NK-92 (cell line): ENCODE measurements around the gene TFEB.

Experiments
- DNase-seq: peaks from one replicate; lab custom pipeline; 2025; ENCODE audit not compliant: unreplicated experiment; lab: John Stamatoyannopoulos, UW

Gene TFEB

GRCh38 chr6:41675992-41676391, 59.4 kb downstream of the TFEB start:
- no peak for DNase-seq

GRCh38 chr6:41675176-41675775, 60.1 kb downstream of the TFEB start:
- DNase-seq, result no peak

- no peak for DNase-seq
Observed at GRCh38 chr6:41674231-41675000, 61.0 kb downstream of the TFEB start.

GRCh38 chr6:41673704-41674000, 61.8 kb downstream of the TFEB start:
- no peak for DNase-seq

- DNase-seq, result no peak
Observed at GRCh38 chr6:41672816-41673703, 62.3 kb downstream of the TFEB start.

GRCh38 chr6:41672016-41672415, 63.4 kb downstream of the TFEB start:
- DNase-seq, result no peak

GRCh38 chr6:41671376-41671775, 64.0 kb downstream of the TFEB start:
- DNase-seq, result no peak

- DNase-seq, result no peak
Observed at GRCh38 chr6:41670703-41671360, 64.6 kb downstream of the TFEB start.

GRCh38 chr6:41668968-41669367, 66.4 kb downstream of the TFEB start:
- no peak for DNase-seq

GRCh38 chr6:41667195-41667594, 68.2 kb downstream of the TFEB start:
- no peak for DNase-seq

- no peak for DNase-seq
Observed at GRCh38 chr6:41664271-41664670, 71.1 kb downstream of the TFEB start.

GRCh38 chr6:41663568-41663967, 71.8 kb downstream of the TFEB start:
- DNase-seq, result no peak

- DNase-seq, result no peak
Observed at GRCh38 chr6:41659935-41660334, 75.5 kb downstream of the TFEB start.

- no peak for DNase-seq
Observed at GRCh38 chr6:41658636-41659035, 76.8 kb downstream of the TFEB start.

- DNase-seq, result no peak
Observed at GRCh38 chr6:41657131-41658094, 78.0 kb downstream of the TFEB start.

- DNase-seq, result no peak
Observed at GRCh38 chr6:41656002-41656691, 79.3 kb downstream of the TFEB start.

- DNase-seq, result no peak
Observed at GRCh38 chr6:41655646-41656001, 79.8 kb downstream of the TFEB start.

GRCh38 chr6:41655176-41655575, 80.2 kb downstream of the TFEB start:
- no peak for DNase-seq

- DNase-seq, result no peak
Observed at GRCh38 chr6:41654698-41655151, 80.7 kb downstream of the TFEB start.
